H1 (cell line): ENCODE results near the gene SERPINB13. TPM values are rescaled to one million over a fixed set of nuclear protein-coding genes. Genes with fewer than 3 reads are reported as not detected.
"Not testable (repeated sequence)": the region's sequence is repeated elsewhere in the genome, so short reads cannot be mapped to it uniquely, and the experiment has no call there.

Experiments used
- CTCF ChIA-PET: fragments of 300-600 bp; sonication (Branson Sonifier 250); formaldehyde crosslinking; loops from one replicate; lab custom pipeline; 2021; ENCODE audit not compliant: partially characterized antibody; lab: Charles Lee
- POLR2A ChIA-PET: fragments of 300-600 bp; sonication (Branson Sonifier 250); formaldehyde crosslinking; loops from one replicate; lab custom pipeline; 2021; ENCODE audit warnings: inconsistent platforms; ENCODE audit not compliant: partially characterized antibody; lab: Charles Lee
- DNase-seq, 2 experiments: peaks; one replicate each; pipeline versions ENCODE4 v3.0.0 to v3.0.0-alpha.2; 2010 to 2022; ENCODE audit warnings: low spot score in 2 of 2, low read depth in 1 of 2, mixed read lengths in 1 of 2
- FAIRE-seq: peaks from 2 replicates; lab custom pipeline; 2011; peaks lifted over from hg19 to GRCh38; lab: Jason Lieb, UNC
- H2AFZ ChIP-seq: 2 replicates; pipeline ENCODE4 v1.8.1; 2012; ENCODE audit warnings: low read length, inconsistent platforms
- H2AK5ac ChIP-seq: 2 replicates; pipeline ENCODE4 v1.6.1; 2013; ENCODE audit warnings: low read depth, low read length
- H2BK120ac ChIP-seq: replicated peaks from 2 replicates; pipeline ENCODE3; 2013; ENCODE audit warnings: low read depth, low read length, inconsistent platforms
- H2BK12ac ChIP-seq: 2 replicates; pipeline ENCODE4 v1.6.1; 2013; ENCODE audit warnings: low read depth, low read length
- H2BK15ac ChIP-seq: 2 replicates; pipeline ENCODE4 v1.6.1; 2013; ENCODE audit warnings: low read length
- H2BK20ac ChIP-seq: 2 replicates; pipeline ENCODE4 v1.6.1; 2013; ENCODE audit warnings: low read length
- H2BK5ac ChIP-seq: 2 replicates; pipeline ENCODE4 v1.6.1; 2013; ENCODE audit warnings: low read depth, low read length
- H3K14ac ChIP-seq: 2 replicates; pipeline ENCODE4 v1.6.1; 2013; ENCODE audit warnings: inconsistent platforms; ENCODE audit not compliant: insufficient read length
- H3K18ac ChIP-seq: 2 replicates; pipeline ENCODE4 v1.6.1; 2013; ENCODE audit warnings: low read length; ENCODE audit errors: extremely low read depth
- H3K23ac ChIP-seq: 2 replicates; pipeline ENCODE4 v1.6.1; 2013; ENCODE audit warnings: inconsistent platforms; ENCODE audit not compliant: insufficient read length
- H3K23me2 ChIP-seq: 2 replicates; pipeline ENCODE4 v1.6.1; 2013; ENCODE audit warnings: low read depth, low read length
- H3K27ac ChIP-seq: 2 replicates; pipeline ENCODE4 v1.6.1; 2011; ENCODE audit warnings: low read depth, low read length, inconsistent platforms
- H3K27me3 ChIP-seq, 4 experiments: replicated peaks in 1 of 4; 1 replicate in 1 of 4; 2 replicates in 3 of 4; pipeline versions ENCODE4 v1.6.1 to v1.8.1; 2011 to 2013; ENCODE audit warnings: low read length in 3 of 4, mild to moderate bottlenecking in 3 of 4, inconsistent platforms in 2 of 4, mixed read lengths in 2 of 4, moderate library complexity in 1 of 4; ENCODE audit not compliant: control insufficient read depth in 3 of 4, insufficient read depth in 3 of 4; ENCODE audit errors: extremely low read depth in 1 of 4
- H3K36me3 ChIP-seq, 4 experiments: 2 replicates each; pipeline versions ENCODE4 v1.6.1 to v1.8.1; 2011 to 2013; ENCODE audit warnings: mild to moderate bottlenecking in 4 of 4, low read length in 3 of 4, moderate library complexity in 2 of 4, control low read depth in 1 of 4, inconsistent platforms in 1 of 4; ENCODE audit not compliant: insufficient read depth in 4 of 4, control insufficient read depth in 2 of 4
- H3K4ac ChIP-seq: replicated peaks from 2 replicates; pipeline ENCODE3; 2013; ENCODE audit warnings: low read length, low read depth, mixed read lengths, inconsistent platforms; ENCODE audit not compliant: insufficient read length
- H3K4me1 ChIP-seq, 4 experiments: replicated peaks in 1 of 4; 1 replicate in 1 of 4; 2 replicates in 3 of 4; pipeline versions ENCODE4 v1.6.1 to v1.8.1; 2011 to 2013; ENCODE audit warnings: low read length in 3 of 4, inconsistent platforms in 2 of 4, mixed read lengths in 1 of 4; ENCODE audit not compliant: insufficient read depth in 4 of 4, control insufficient read depth in 3 of 4
- H3K4me2 ChIP-seq, 2 experiments: 2 replicates each; pipeline versions ENCODE4 v1.6.1 to v1.8.1; 2011 to 2013; ENCODE audit warnings: low read depth in 2 of 2, low read length in 2 of 2, control low read depth in 1 of 2, inconsistent platforms in 1 of 2, mild to moderate bottlenecking in 1 of 2; ENCODE audit not compliant: insufficient read depth in 1 of 2
- H3K4me3 ChIP-seq, 4 experiments: fragments of 200-600, 300-600 bp in 1 of 4; sonication (generic), shearing (Covaris generic), sonication (Bioruptor Twin) in 1 of 4; 2 replicates each; pipeline versions ENCODE4 v1.5.1 to v1.8.1; 2011 to 2016; ENCODE audit warnings: low read length in 4 of 4, low read depth in 3 of 4, control low read depth in 2 of 4, inconsistent platforms in 2 of 4, mild to moderate bottlenecking in 2 of 4, mixed read lengths in 1 of 4, moderate library complexity in 1 of 4; ENCODE audit not compliant: insufficient read depth in 2 of 4; ENCODE audit errors: extremely low read depth in 1 of 4
- H3K56ac ChIP-seq: replicated peaks from 2 replicates; pipeline ENCODE3; 2013; ENCODE audit warnings: low read depth, mild to moderate bottlenecking, mixed read lengths, low read length, inconsistent platforms; ENCODE audit not compliant: insufficient read length
- H3K79me1 ChIP-seq: 2 replicates; pipeline ENCODE4 v1.6.1; 2013; ENCODE audit warnings: low read depth, low read length, control low read depth
- H3K79me2 ChIP-seq, 2 experiments: 2 replicates each; pipeline versions ENCODE4 v1.6.1 to v1.8.1; 2012 to 2013; ENCODE audit warnings: low read length in 2 of 2, mild to moderate bottlenecking in 2 of 2, inconsistent platforms in 1 of 2; ENCODE audit not compliant: insufficient read depth in 2 of 2, control insufficient read depth in 1 of 2
- H3K9ac ChIP-seq, 4 experiments: replicated peaks in 1 of 4; 1 replicate in 1 of 4; 2 replicates in 3 of 4; pipeline versions ENCODE4 v1.6.1 to v1.8.1; 2011 to 2013; ENCODE audit warnings: low read depth in 3 of 4, low read length in 3 of 4, control low read depth in 2 of 4, mild to moderate bottlenecking in 2 of 4, moderate library complexity in 2 of 4, inconsistent platforms in 1 of 4; ENCODE audit errors: extremely low read depth in 1 of 4
- H3K9me3 ChIP-seq, 2 experiments: 2 replicates each; pipeline versions ENCODE4 v1.6.1 to v1.8.1; 2012 to 2013; ENCODE audit warnings: mild to moderate bottlenecking in 2 of 2, moderate library complexity in 2 of 2, control low read depth in 1 of 2, inconsistent platforms in 1 of 2, low read depth in 1 of 2, low read length in 1 of 2, mixed read lengths in 1 of 2; ENCODE audit not compliant: insufficient read depth in 2 of 2
- H4K20me1 ChIP-seq, 2 experiments: replicated peaks in 1 of 2; 2 replicates each; pipeline versions ENCODE3 to v1.8.1; 2011 to 2013; ENCODE audit warnings: inconsistent platforms in 2 of 2, low read length in 2 of 2, mild to moderate bottlenecking in 1 of 2; ENCODE audit not compliant: insufficient read depth in 2 of 2, control insufficient read depth in 1 of 2
- H4K5ac ChIP-seq: 2 replicates; pipeline ENCODE4 v1.6.1; 2013; ENCODE audit warnings: low read length, low read depth, mixed read lengths, inconsistent platforms; ENCODE audit not compliant: insufficient read length
- H4K8ac ChIP-seq: 2 replicates; pipeline ENCODE4 v1.8.0; 2013; ENCODE audit warnings: mild to moderate bottlenecking, moderate library complexity, low read length, inconsistent platforms; ENCODE audit not compliant: insufficient read depth; ENCODE audit errors: extremely low read depth
- H4K91ac ChIP-seq: replicated peaks from 2 replicates; pipeline ENCODE3; 2013; ENCODE audit warnings: low read length, mixed read lengths, inconsistent platforms; ENCODE audit not compliant: insufficient read length
- WGBS, 2 experiments: shearing (Covaris generic) in 1 of 2; methylation state at CpG; one replicate each; pipeline versions ENCODE4 v1.1.6 to v1.1.7; 2013 to 2015; ENCODE audit warnings: low lambda C conversion rate in 2 of 2, mixed read lengths in 2 of 2, inconsistent platforms in 1 of 2, low coverage in 1 of 2, missing lambda C conversion rate in 1 of 2; ENCODE audit not compliant: insufficient replicate concordance in 2 of 2, insufficient coverage in 1 of 2, insufficient read length in 1 of 2; ENCODE audit errors: extremely low coverage in 1 of 2, missing lambda C conversion rate in 1 of 2; 5-methylcytosine and 5-hydroxymethylcytosine counted together
- polyA plus RNA-seq, 7 experiments: library from polyadenylated mRNA; depleted of rRNA in 3 of 7; stranded (reverse) in 5 of 7; unstranded in 2 of 7; fragments of >200 nt in 5 of 7; fragments of 200-250 nt in 2 of 7; gene quantifications; 1 replicate in 5 of 7; 2 replicates in 1 of 7; 4 replicates in 1 of 7; pipeline versions ENCODE4 v1.2.1 to v1.2.3, GENCODE V29; 2011 to 2013; ENCODE audit warnings: missing spikeins in 2 of 7, mixed read lengths in 2 of 7
- total RNA-seq: library from RNA; stranded (reverse); fragmentation: NEBNext Ultra II Directional; extraction: Animal tissue kit (Norgen Biotek cat#: 25700); gene quantifications from 2 replicates; pipeline ENCODE4 v1.2.1, GENCODE V29; 2021

The SERPINB13 gene
- total and polyA plus RNA-seq, 2 of the 8 experiments (the other 6 are each of a cell fraction or from before 2014, with no cell fraction given): not detected

DNA sequence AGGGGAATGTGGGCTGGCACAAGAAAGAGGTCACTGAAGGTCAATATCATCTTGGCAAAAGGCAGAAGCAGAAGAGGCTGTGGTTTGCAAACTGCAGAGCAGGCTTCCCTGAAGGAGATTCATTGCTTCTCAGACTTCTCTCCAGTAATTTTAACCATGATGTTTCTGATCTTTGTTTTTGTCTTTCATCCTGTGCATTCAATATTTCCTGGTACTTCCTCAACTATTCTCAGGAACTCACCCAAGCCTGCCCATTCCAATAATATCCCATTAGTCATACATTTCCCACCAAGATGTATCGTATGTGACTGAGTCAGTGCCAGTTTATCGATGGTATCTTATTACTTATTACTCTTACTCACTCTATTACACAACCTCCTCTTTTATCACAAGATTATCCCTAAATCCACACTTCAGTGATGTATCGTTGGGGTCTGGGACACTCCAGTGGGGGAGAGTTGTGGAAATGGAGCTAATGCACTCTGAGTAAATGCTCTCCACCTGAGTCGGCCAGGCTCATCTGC, 54.1 kb downstream of the SERPINB13 start:
- H2BK15ac ChIP-seq, H3K79me1 ChIP-seq, H4K8ac ChIP-seq, H3K23me2 ChIP-seq, H3K9me3 ChIP-seq, H3K4ac ChIP-seq, H3K4me1 ChIP-seq, H2BK5ac ChIP-seq, DNase-seq, H3K4me3 ChIP-seq, H4K20me1 ChIP-seq, H3K9ac ChIP-seq, H2AK5ac ChIP-seq, H3K23ac ChIP-seq, H2BK120ac ChIP-seq, H3K4me2 ChIP-seq, H3K56ac ChIP-seq, H3K79me2 ChIP-seq, H3K18ac ChIP-seq, H4K91ac ChIP-seq, FAIRE-seq, H2BK12ac ChIP-seq, H3K14ac ChIP-seq, H4K5ac ChIP-seq, H2BK20ac ChIP-seq, POLR2A ChIA-PET, H3K27me3 ChIP-seq, H2AFZ ChIP-seq, H3K36me3 ChIP-seq, H3K27ac ChIP-seq: not testable (repeated sequence)
- WGBS, 2 experiments: 90% methylated on average over 4 of the region's 4 CpGs; no CpG with 5 or more reads in 1 of the 2 experiments
- CTCF ChIA-PET: interaction anchor here (0.6 kb wide), 1 partner anchor 9 kb away, joined by 5 read pairs; no protein-coding TSS in a partner anchor
